ENCODE results near the gene NBPF1. TPM values are rescaled to one million over a fixed set of nuclear protein-coding genes. Genes with fewer than 3 reads are reported as not detected.
"Not testable (repeated sequence)": the region's sequence is repeated elsewhere in the genome, so short reads cannot be mapped to it uniquely, and the experiment has no call there.

The NBPF1 gene
- total and polyA plus RNA-seq, 2 donors from 2014 or later: 8.0 to 56.3 TPM

DNA sequence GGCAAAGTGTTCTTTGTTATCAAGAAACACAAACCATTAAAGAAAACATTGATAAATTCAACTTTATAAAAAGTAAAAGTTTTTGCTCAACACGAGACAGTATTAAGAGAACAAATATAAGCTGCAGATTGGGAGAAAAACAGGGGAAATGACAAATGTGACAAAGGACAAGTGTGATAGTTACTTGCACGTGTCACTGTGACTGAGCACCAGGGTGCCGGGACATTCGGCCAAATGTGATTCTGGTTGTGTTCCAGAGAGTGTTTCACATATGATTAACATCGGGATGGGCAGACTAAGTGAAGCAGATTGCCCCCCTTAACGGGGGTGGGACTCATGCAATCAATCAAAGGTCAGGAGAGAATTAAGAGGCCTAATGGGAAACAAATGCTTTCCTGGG is 52.9 kb downstream of the NBPF1 start:
- DNase-seq; H3K9ac ChIP-seq (ENCODE audit: low read length in 3 of 3); H3K4me1 ChIP-seq (ENCODE audit: control insufficient read depth in 2 of 3, insufficient read depth in 2 of 3, low read depth in 1 of 3, low read length in 3 of 3); H3K27me3 ChIP-seq (ENCODE audit: control insufficient read depth, insufficient read depth, low read length); intact Hi-C loops (cut with DNase I); FAIRE-seq; H3K36me3 ChIP-seq (ENCODE audit: control insufficient read depth in 2 of 3, insufficient read depth in 3 of 3, low read length in 3 of 3); H3K27ac ChIP-seq (ENCODE audit: low read depth in 2 of 2, low read length in 2 of 2); H3K9me3 ChIP-seq (ENCODE audit: control insufficient read depth in 2 of 3, insufficient read depth in 1 of 3, low read length in 3 of 3); H3K4me3 ChIP-seq (ENCODE audit: low read length in 3 of 3): not testable (repeated sequence)

DNA sequence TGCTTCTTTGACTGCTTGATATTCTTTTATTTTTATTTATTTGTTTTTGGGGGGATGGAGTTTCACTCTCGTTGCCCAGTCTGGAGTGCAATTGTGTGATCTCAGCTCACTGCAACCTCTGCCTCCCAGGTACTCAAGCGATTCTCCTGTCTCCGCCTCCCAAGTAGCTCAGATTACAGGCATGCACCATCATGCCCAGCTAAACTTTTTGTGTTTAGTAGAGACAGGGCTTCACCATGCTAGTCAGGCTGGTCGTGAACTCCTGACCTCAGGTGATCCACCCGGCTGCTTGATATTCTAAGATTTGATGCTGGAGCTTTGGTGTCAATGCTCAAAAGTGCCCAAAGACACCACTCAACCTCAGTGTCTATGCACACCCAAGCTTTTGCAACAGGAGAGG is 53.7 kb downstream of the NBPF1 start:
- H3K27me3 ChIP-seq (ENCODE audit: control insufficient read depth, insufficient read depth, low read length); H3K36me3 ChIP-seq (ENCODE audit: control insufficient read depth in 2 of 3, insufficient read depth in 3 of 3, low read length in 3 of 3); H3K4me1 ChIP-seq (ENCODE audit: control insufficient read depth in 2 of 3, insufficient read depth in 2 of 3, low read depth in 1 of 3, low read length in 3 of 3); DNase-seq; intact Hi-C loops (cut with DNase I); H3K27ac ChIP-seq (ENCODE audit: low read depth in 2 of 2, low read length in 2 of 2); H3K9me3 ChIP-seq (ENCODE audit: control insufficient read depth in 2 of 3, insufficient read depth in 1 of 3, low read length in 3 of 3); H3K9ac ChIP-seq (ENCODE audit: low read length in 3 of 3); H3K4me3 ChIP-seq (ENCODE audit: low read length in 3 of 3); FAIRE-seq: not testable (repeated sequence)

DNA sequence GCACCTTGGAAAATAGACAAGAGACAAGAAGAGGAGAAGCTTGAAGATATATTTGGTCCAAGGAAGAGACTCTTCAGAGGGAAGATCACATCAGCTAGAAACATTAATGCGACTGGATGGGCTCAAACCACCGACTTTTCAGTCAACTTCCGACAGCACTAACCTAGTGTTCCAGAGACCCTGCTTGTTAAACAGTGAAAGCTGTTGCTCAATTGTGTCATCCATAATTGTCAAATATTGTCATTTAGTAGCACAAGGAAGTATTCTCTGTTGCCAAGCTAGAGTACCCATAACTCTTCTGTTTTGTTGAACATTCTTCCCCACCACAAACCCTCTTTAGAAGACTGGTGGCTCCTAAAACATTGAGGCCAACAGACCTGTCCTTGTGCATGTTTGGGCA is 56.3 kb downstream of the NBPF1 start:
- H3K4me3 ChIP-seq (ENCODE audit: low read length in 3 of 3); H3K9ac ChIP-seq (ENCODE audit: low read length in 3 of 3); H3K27ac ChIP-seq (ENCODE audit: low read depth in 2 of 2, low read length in 2 of 2); H3K9me3 ChIP-seq (ENCODE audit: control insufficient read depth in 2 of 3, insufficient read depth in 1 of 3, low read length in 3 of 3); H3K4me1 ChIP-seq (ENCODE audit: control insufficient read depth in 2 of 3, insufficient read depth in 2 of 3, low read depth in 1 of 3, low read length in 3 of 3); FAIRE-seq; intact Hi-C loops (cut with DNase I); H3K36me3 ChIP-seq (ENCODE audit: control insufficient read depth in 2 of 3, insufficient read depth in 3 of 3, low read length in 3 of 3); H3K27me3 ChIP-seq (ENCODE audit: control insufficient read depth, insufficient read depth, low read length); DNase-seq: not testable (repeated sequence)

DNA sequence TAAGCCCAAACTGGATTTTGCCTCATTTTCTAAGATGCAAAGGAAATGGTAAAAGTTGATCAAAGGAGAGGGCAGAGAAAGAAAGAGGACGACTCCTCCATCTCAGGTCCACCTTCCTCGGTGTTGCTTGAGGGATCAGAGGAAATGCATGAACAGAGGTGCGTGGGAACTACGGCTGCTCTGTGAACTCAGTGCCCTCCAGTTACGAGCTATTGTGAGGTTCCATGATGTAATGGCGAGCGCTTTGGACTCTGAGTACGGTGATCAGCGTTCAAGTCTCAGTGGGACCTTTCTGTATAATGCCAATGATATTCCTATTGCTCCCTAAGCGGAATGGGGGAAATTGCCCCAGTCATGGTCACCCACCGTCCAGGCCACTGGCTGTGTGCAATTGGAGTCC is 60.1 kb downstream of the NBPF1 start:
- H3K36me3 ChIP-seq (ENCODE audit: control insufficient read depth in 2 of 3, insufficient read depth in 3 of 3, low read length in 3 of 3); FAIRE-seq; DNase-seq; H3K9me3 ChIP-seq (ENCODE audit: control insufficient read depth in 2 of 3, insufficient read depth in 1 of 3, low read length in 3 of 3); intact Hi-C loops (cut with DNase I); H3K4me1 ChIP-seq (ENCODE audit: control insufficient read depth in 2 of 3, insufficient read depth in 2 of 3, low read depth in 1 of 3, low read length in 3 of 3); H3K27ac ChIP-seq (ENCODE audit: low read depth in 2 of 2, low read length in 2 of 2); H3K9ac ChIP-seq (ENCODE audit: low read length in 3 of 3); H3K27me3 ChIP-seq (ENCODE audit: control insufficient read depth, insufficient read depth, low read length); H3K4me3 ChIP-seq (ENCODE audit: low read length in 3 of 3): not testable (repeated sequence)

DNA sequence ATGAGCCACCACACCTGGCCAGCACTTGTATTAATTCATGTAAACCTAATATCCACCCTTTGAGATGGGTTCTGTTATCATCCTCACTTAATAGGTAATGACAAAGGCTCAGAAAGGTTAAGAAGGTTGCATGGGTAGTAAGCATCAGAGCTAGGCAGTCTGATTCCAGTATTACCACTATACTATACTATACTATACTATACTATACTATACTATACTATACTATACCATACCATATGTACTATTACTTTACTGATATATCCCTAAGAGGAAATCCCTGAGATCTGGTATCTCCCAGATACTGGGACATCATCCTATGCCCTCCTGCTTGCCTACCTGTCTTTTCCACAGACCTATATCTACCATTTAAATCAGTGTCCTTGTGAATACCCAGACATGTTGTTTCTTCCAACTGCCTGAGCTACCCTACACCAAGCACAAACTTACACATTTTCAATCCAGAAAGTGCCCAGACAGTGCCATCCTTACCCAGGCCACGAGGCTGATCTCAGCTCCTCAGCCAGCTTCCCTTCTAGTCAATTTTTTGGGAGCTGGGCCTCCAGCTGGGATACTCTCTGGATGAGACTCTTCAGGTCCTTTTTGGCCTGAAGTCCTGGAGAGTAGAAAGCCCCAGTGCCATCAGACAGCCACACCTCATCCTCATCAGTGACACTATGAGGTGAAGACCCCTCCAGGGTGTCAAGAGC is 63.0 kb downstream of the NBPF1 start:
- H3K9ac ChIP-seq (ENCODE audit: low read length in 3 of 3); H3K4me1 ChIP-seq (ENCODE audit: control insufficient read depth in 2 of 3, insufficient read depth in 2 of 3, low read depth in 1 of 3, low read length in 3 of 3); H3K9me3 ChIP-seq (ENCODE audit: control insufficient read depth in 2 of 3, insufficient read depth in 1 of 3, low read length in 3 of 3); H3K4me3 ChIP-seq (ENCODE audit: low read length in 3 of 3); H3K36me3 ChIP-seq (ENCODE audit: control insufficient read depth in 2 of 3, insufficient read depth in 3 of 3, low read length in 3 of 3); DNase-seq; FAIRE-seq; H3K27me3 ChIP-seq (ENCODE audit: control insufficient read depth, insufficient read depth, low read length); H3K27ac ChIP-seq (ENCODE audit: low read depth in 2 of 2, low read length in 2 of 2); intact Hi-C loops (cut with DNase I): not testable (repeated sequence)

DNA sequence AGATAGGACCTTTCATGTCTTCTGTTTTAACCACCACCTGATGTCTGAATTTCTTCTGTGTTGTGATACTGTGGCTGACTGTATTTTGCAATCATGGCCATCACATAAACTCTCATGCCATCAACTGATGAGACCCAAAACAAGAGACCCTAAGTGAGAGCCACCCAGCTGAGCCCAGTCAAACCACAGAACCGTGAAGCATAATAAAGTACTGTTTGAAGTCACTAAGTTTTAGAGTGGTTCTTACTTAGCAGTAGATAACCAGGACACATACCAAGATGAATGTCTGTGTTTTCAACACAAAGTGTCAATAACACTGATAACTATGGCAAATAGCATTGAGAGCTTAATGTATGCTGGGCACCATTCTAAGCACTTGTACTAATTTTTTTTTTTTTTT is 63.8 kb downstream of the NBPF1 start:
- H3K4me3 ChIP-seq (ENCODE audit: low read length in 3 of 3); H3K27ac ChIP-seq (ENCODE audit: low read depth in 2 of 2, low read length in 2 of 2); H3K9ac ChIP-seq (ENCODE audit: low read length in 3 of 3); H3K36me3 ChIP-seq (ENCODE audit: control insufficient read depth in 2 of 3, insufficient read depth in 3 of 3, low read length in 3 of 3); H3K4me1 ChIP-seq (ENCODE audit: control insufficient read depth in 2 of 3, insufficient read depth in 2 of 3, low read depth in 1 of 3, low read length in 3 of 3); DNase-seq; FAIRE-seq; intact Hi-C loops (cut with DNase I); H3K27me3 ChIP-seq (ENCODE audit: control insufficient read depth, insufficient read depth, low read length); H3K9me3 ChIP-seq (ENCODE audit: control insufficient read depth in 2 of 3, insufficient read depth in 1 of 3, low read length in 3 of 3): not testable (repeated sequence)

DNA sequence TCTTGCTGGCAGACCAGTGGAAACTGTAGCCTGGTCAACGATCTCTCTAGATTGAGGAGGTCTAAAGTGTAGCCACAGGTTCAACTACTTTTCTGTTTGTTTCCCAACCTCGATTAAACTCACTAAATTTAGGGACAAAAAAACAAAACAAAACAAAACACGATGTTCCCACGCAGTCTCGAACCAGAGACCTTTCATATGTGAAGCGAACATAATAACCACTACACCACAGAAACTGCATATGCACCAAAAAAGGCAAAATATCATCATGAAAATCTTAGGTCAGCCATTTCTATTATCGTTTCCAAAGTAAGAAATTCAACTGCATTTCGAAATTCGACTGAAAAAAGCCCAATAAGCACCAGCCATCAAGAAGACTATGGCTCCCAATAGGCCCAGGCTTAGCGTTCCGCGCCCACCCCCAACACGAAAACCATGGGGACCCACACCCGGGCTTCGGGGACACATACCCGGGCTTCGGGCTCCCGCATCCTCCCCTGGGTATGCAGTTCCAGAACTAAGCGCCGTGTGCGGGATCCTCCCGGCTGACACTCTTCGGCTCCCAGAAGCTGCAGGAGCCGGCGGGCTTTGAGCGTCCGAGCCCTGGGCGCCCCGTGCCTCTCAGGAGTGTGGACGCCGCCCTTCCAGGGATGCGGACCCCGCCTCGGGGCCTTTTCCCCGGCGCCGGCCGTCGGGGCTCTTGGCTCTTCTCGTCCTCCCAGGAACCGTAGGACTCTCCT is 65.7 kb downstream of the NBPF1 start:
- H3K36me3 ChIP-seq (ENCODE audit: control insufficient read depth in 2 of 3, insufficient read depth in 3 of 3, low read length in 3 of 3); DNase-seq; H3K4me3 ChIP-seq (ENCODE audit: low read length in 3 of 3); H3K9me3 ChIP-seq (ENCODE audit: control insufficient read depth in 2 of 3, insufficient read depth in 1 of 3, low read length in 3 of 3); H3K9ac ChIP-seq (ENCODE audit: low read length in 3 of 3); H3K27ac ChIP-seq (ENCODE audit: low read depth in 2 of 2, low read length in 2 of 2); intact Hi-C loops (cut with DNase I); FAIRE-seq; H3K4me1 ChIP-seq (ENCODE audit: control insufficient read depth in 2 of 3, insufficient read depth in 2 of 3, low read depth in 1 of 3, low read length in 3 of 3); H3K27me3 ChIP-seq (ENCODE audit: control insufficient read depth, insufficient read depth, low read length): not testable (repeated sequence)

DNA sequence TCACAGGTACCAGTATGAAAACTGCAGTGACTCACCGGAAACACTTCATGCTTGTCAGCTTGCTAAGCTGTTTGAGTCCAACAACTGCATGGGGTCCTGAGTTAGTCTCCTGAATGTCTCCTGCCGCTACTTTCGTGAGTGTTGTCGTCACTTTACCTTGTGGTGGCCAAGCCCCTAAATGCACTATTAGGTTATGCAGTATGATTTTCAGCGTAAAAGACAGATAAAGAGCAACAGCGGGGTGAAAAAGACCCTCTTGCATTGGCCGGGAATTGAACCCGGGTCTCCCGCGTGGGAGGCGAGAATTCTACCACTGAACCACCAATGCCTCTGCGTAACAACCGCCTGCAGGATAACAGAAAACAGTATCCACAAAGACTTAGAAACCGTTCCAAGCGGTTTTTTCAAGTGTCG is 67.7 kb downstream of the NBPF1 start:
- H3K9ac ChIP-seq (ENCODE audit: low read length in 3 of 3); H3K36me3 ChIP-seq (ENCODE audit: control insufficient read depth in 2 of 3, insufficient read depth in 3 of 3, low read length in 3 of 3); H3K4me1 ChIP-seq (ENCODE audit: control insufficient read depth in 2 of 3, insufficient read depth in 2 of 3, low read depth in 1 of 3, low read length in 3 of 3); FAIRE-seq; intact Hi-C loops (cut with DNase I); H3K27ac ChIP-seq (ENCODE audit: low read depth in 2 of 2, low read length in 2 of 2); H3K9me3 ChIP-seq (ENCODE audit: control insufficient read depth in 2 of 3, insufficient read depth in 1 of 3, low read length in 3 of 3); H3K4me3 ChIP-seq (ENCODE audit: low read length in 3 of 3); H3K27me3 ChIP-seq (ENCODE audit: control insufficient read depth, insufficient read depth, low read length): not testable (repeated sequence)
- DNase-seq: peak in 4 of 5 donors; percentile 30 to 59 (median 35)
